Measurements from ENCODE around the gene RNF169.
"Not testable (repeated sequence)": the region's sequence is repeated elsewhere in the genome, so short reads cannot be mapped to it uniquely, and the experiment has no call there.

Gene RNF169

GRCh38 chr11:74771139-74771538 is 22.5 kb downstream of the RNF169 start:
- no peak for DNase-seq

GRCh38 chr11:74773476-74773875 is 24.8 kb downstream of the RNF169 start:
- DNase-seq = no peak

GRCh38 chr11:74775762-74776161 is 27.1 kb downstream of the RNF169 start:
- peak; percentile 27 for DNase-seq

- no peak for DNase-seq
Measured at GRCh38 chr11:74776546-74776945, 27.9 kb downstream of the RNF169 start.

GRCh38 chr11:74777038-74777437 is 28.4 kb downstream of the RNF169 start:
- no peak for DNase-seq

- DNase-seq = no peak
Measured at GRCh38 chr11:74777877-74778276, 29.2 kb downstream of the RNF169 start.

GRCh38 chr11:74778581-74778980 is 29.9 kb downstream of the RNF169 start:
- no peak for DNase-seq

- DNase-seq = no peak
Measured at GRCh38 chr11:74780248-74781005, 31.8 kb downstream of the RNF169 start.

GRCh38 chr11:74783241-74783871 is 34.7 kb downstream of the RNF169 start:
- no peak for DNase-seq

- DNase-seq = no peak
Measured at GRCh38 chr11:74784234-74784633, 35.6 kb downstream of the RNF169 start.

- no peak for DNase-seq
Measured at GRCh38 chr11:74784726-74785125, 36.1 kb downstream of the RNF169 start.

- DNase-seq = no peak
Measured at GRCh38 chr11:74786574-74786973, 37.9 kb downstream of the RNF169 start.

GRCh38 chr11:74791333-74792100 is 42.9 kb downstream of the RNF169 start:
- no peak for DNase-seq

- no peak for DNase-seq
Measured at GRCh38 chr11:74806267-74806666, 57.6 kb downstream of the RNF169 start.

GRCh38 chr11:74809801-74810200 is 61.2 kb downstream of the RNF169 start:
- DNase-seq = no peak

- no peak for DNase-seq
Measured at GRCh38 chr11:74815966-74816365, 67.3 kb downstream of the RNF169 start.

GRCh38 chr11:74816664-74817063 is 68.0 kb downstream of the RNF169 start:
- no peak for DNase-seq

GRCh38 chr11:74818283-74818946 is 69.8 kb downstream of the RNF169 start:
- DNase-seq = no peak

- no peak for DNase-seq
Measured at GRCh38 chr11:74819400-74819799, 70.8 kb downstream of the RNF169 start.

GRCh38 chr11:74820763-74821162 is 72.1 kb downstream of the RNF169 start:
- no peak for DNase-seq

- peak; percentile 46 for DNase-seq
Measured at GRCh38 chr11:74822170-74822569, 73.5 kb downstream of the RNF169 start.

GRCh38 chr11:74824285-74824982 is 75.8 kb downstream of the RNF169 start:
- no peak for DNase-seq

GRCh38 chr11:74825596-74825995 is 76.9 kb downstream of the RNF169 start:
- not testable (repeated sequence) for DNase-seq
